Measurements from ENCODE around the gene MEIS2.

The MEIS2 gene

GRCh38 chr15:37102305-37103162, 2.2 kb upstream of the MEIS2 start:
- Histone ChIP-seq H3K79me2 (ENCODE audit: low read length) (no peaks in the 10 kb centered on the region; the same call in 1 of the 2 replicates), H3K4me3 (ENCODE audit: low read length) (peak overlapping the region; percentile 85), H3K36me3 (replicated peaks; ENCODE audit: low read depth, low read length) (no peaks in the 10 kb centered on the region), H3K4me1 (ENCODE audit: low read length) (peaks cover 5% of the 10 kb centered on the region), H3K27me3 (ENCODE audit: low read depth, low read length) (peaks cover 12% of the 10 kb centered on the region), H3K27ac (ENCODE audit: low read length) (no peak overlapping the region), H4K20me1 (ENCODE audit: insufficient read depth, low read length) (no peaks in the 10 kb centered on the region), H2AFZ (ENCODE audit: low read depth, low read length) (no peak overlapping the region; the same call in 1 of the 2 replicates), H3K9ac (ENCODE audit: low read length) (peak overlapping the region; percentile 42; the same call in 1 of the 2 replicates), H3K4me2 (ENCODE audit: low read length) (peak overlapping the region; percentile 96), H3K9me3 (ENCODE audit: insufficient read depth, low read length) (no peaks in the 10 kb centered on the region)
- no peak for TF ChIP-seq CTCF (IDR thresholded peaks at IDR 0.05; ENCODE audit: low read depth, low read length)
- no peak for TF ChIP-seq EZH2phosphoT487 (IDR thresholded peaks at IDR 0.05; ENCODE audit: low read depth)

GRCh38 chr15:37101980-37102304, 1.6 kb upstream of the MEIS2 start:
- peaks cover 12% of the 10 kb centered on the region for H3K27me3 ChIP-seq (ENCODE audit: low read depth, low read length)
- H4K20me1 ChIP-seq (ENCODE audit: insufficient read depth, low read length): no peaks in the 10 kb centered on the region
- peak overlapping the region; percentile 96 for H3K4me2 ChIP-seq (ENCODE audit: low read length)
- no peaks in the 10 kb centered on the region for H3K36me3 ChIP-seq (replicated peaks; ENCODE audit: low read depth, low read length)
- no peaks in the 10 kb centered on the region for H3K9me3 ChIP-seq (ENCODE audit: insufficient read depth, low read length)
- H3K9ac ChIP-seq (ENCODE audit: low read length): peak overlapping the region; percentile 90
- H3K4me1 ChIP-seq (ENCODE audit: low read length): peaks cover 5% of the 10 kb centered on the region
- 0 out of 2 replicates have a peak overlapping the region, but pooled peaks have one; percentile 95 for H3K27ac ChIP-seq (ENCODE audit: low read length)
- peak overlapping the region; percentile 97 for H2AFZ ChIP-seq (ENCODE audit: low read depth, low read length)
- TF ChIP-seq CTCF (IDR thresholded peaks at IDR 0.05; ENCODE audit: low read depth, low read length) (no peak), EZH2phosphoT487 (IDR thresholded peaks at IDR 0.05; ENCODE audit: low read depth) (no peak)
- no peaks in the 10 kb centered on the region; the same call in 1 of the 2 replicates for H3K79me2 ChIP-seq (ENCODE audit: low read length)
- H3K4me3 ChIP-seq (ENCODE audit: low read length): peak overlapping the region; percentile 85

GRCh38 chr15:37100966-37101215, 542 bp upstream of the MEIS2 start:
- no peaks in the 10 kb centered on the region for H4K20me1 ChIP-seq (ENCODE audit: insufficient read depth, low read length)
- peaks cover 12% of the 10 kb centered on the region for H3K27me3 ChIP-seq (ENCODE audit: low read depth, low read length)
- H3K9me3 ChIP-seq (ENCODE audit: insufficient read depth, low read length): no peaks in the 10 kb centered on the region
- H3K36me3 ChIP-seq (replicated peaks; ENCODE audit: low read depth, low read length): no peaks in the 10 kb centered on the region
- H3K4me3 ChIP-seq (ENCODE audit: low read length): peak overlapping the region; percentile 85
- peak overlapping the region; percentile 96 for H3K4me2 ChIP-seq (ENCODE audit: low read length)
- H3K79me2 ChIP-seq (ENCODE audit: low read length): no peaks in the 10 kb centered on the region; the same call in 1 of the 2 replicates
- H3K9ac ChIP-seq (ENCODE audit: low read length): peak overlapping the region; percentile 90
- TF ChIP-seq CTCF (IDR thresholded peaks at IDR 0.05; ENCODE audit: low read depth, low read length) (no peak), EZH2phosphoT487 (IDR thresholded peaks at IDR 0.05; ENCODE audit: low read depth) (no peak)
- peak overlapping the region; percentile 82 for H2AFZ ChIP-seq (ENCODE audit: low read depth, low read length)
- H3K4me1 ChIP-seq (ENCODE audit: low read length): peaks cover 5% of the 10 kb centered on the region
- H3K27ac ChIP-seq (ENCODE audit: low read length): peak overlapping the region; percentile 95

- H3K36me3 ChIP-seq (replicated peaks; ENCODE audit: low read depth, low read length): no peaks in the 10 kb centered on the region
- peak overlapping the region; percentile 82 for H3K4me2 ChIP-seq (ENCODE audit: low read length)
- H3K4me3 ChIP-seq (ENCODE audit: low read length): peak overlapping the region; percentile 85
- no peaks in the 10 kb centered on the region for H3K9me3 ChIP-seq (ENCODE audit: insufficient read depth, low read length)
- no peaks in the 10 kb centered on the region for H4K20me1 ChIP-seq (ENCODE audit: insufficient read depth, low read length)
- peak overlapping the region; percentile 95 for H3K27ac ChIP-seq (ENCODE audit: low read length)
- peak overlapping the region; percentile 90 for H3K9ac ChIP-seq (ENCODE audit: low read length)
- peak overlapping the region; percentile 76 for H2AFZ ChIP-seq (ENCODE audit: low read depth, low read length)
- H3K79me2 ChIP-seq (ENCODE audit: low read length): no peaks in the 10 kb centered on the region; the same call in 1 of the 2 replicates
- peaks cover 5% of the 10 kb centered on the region for H3K4me1 ChIP-seq (ENCODE audit: low read length)
- H3K27me3 ChIP-seq (ENCODE audit: low read depth, low read length): peaks cover 8% of the 10 kb centered on the region
- TF ChIP-seq CTCF (IDR thresholded peaks at IDR 0.05; ENCODE audit: low read depth, low read length) (no peak), EZH2phosphoT487 (IDR thresholded peaks at IDR 0.05; ENCODE audit: low read depth) (no peak)
Observed at GRCh38 chr15:37099319-37100108, 835 bp downstream of the MEIS2 start.

All from OCI-LY3 (cell line).